HepG2 (cell line): ENCODE measurements around the gene GPRIN1.

Source experiments
- TBP ChIP-seq: sonication (generic); formaldehyde crosslinking; IDR thresholded peaks from 2 replicates; pipeline ENCODE4 v1.5.0; 2020; ENCODE audit warnings: missing genetic modification reagents
- ZNF589 ChIP-seq: sonication (generic); formaldehyde crosslinking; conservative IDR thresholded peaks from 2 replicates; pipeline ENCODE4 v1.8.0; 2022; ENCODE audit warnings: mild to moderate bottlenecking, moderate library complexity, missing genetic modification reagents

DNA sequence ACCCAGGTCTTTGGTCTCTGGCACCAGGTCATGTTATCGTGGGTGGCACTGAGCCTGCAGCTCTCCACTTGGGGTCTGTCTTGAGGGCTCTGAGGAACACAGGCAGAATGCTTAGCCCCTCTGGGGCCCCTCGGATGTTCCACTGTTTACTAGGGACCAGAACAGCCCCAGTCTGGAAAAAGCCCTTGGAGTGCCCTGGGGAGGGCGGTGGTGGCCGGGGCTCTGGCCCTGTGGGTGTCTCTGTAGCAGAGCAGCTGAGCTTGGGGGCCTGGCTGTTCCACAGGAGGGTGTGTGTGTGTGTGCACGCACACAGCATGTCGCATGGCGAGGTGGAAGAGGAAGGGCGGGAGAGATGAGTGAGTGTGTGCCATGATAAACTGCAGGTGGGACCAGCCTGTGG lies 15.4 kb downstream of the GPRIN1 start:
- TF ChIP-seq ZNF589 (CRISPR knock-in tag) (no peak), TBP (CRISPR knock-in tag) (no peak)
